GM19099 (cell line): ENCODE measurements around the gene AMBRA1.

Experiments used
- POLR2A ChIP-seq: IDR thresholded peaks from 3 replicates; pipeline ENCODE4 v1.6.1; 2011; ENCODE audit warnings: low read depth; ENCODE audit not compliant: insufficient read length; ENCODE audit errors: extremely low read depth

AMBRA1 gene

DNA sequence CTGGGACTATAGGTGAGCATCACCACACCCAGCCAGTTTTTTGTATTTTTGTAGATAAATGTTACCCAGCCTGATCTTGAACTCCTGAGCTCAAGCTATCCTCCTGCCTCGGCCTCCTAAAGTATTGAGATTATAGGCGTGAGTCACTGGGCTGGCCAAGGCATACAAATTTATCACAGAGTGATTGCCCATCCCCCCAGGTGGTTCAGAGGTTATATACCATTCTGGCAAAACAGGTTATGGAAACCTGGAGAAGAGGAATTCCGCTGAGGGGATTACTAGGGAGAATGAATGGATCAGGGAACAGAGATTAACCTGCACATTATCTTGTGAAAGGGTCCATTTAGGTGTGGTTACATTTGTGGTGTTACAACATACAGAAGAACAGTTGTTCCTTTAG is 31.6 kb upstream of the AMBRA1 start:
- no peak for TF ChIP-seq POLR2A

DNA sequence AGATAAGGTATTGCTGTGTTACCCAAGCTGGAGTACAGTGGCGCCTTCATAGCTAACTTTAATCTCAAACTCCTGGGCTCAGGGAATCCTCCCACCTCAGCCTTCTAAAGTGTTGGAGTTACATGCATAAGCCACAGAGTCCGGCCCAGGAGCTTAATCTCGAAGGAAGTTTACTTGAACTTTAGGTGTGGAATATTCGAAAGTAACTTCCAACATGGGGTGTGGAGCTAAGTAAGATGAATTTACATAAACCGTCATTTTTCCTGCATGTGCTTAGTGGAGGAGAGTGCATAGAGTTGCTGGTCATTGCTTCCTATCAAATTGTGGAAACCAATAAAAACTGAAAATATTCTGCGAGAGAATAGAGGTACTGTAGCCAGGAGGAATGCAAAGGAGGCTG is 25.0 kb upstream of the AMBRA1 start:
- no peak for TF ChIP-seq POLR2A

DNA sequence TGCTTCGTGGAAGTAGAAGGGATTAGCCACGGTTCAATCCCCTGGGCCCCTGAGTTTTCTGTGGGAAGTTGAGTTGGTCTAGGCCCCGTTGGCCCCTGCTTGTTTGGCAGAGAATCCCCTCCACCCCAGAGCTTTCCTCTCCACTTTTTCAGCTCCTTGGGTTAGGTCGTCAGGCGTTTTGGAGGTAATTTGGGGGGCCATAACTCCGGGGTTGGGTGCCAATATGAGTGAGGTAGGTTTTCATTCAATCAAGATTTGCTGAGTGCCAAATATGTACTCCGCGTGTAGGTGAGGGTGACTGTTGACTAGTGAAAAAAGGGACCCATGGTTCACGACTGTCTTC is 24.1 kb upstream of the AMBRA1 start:
- no peak for TF ChIP-seq POLR2A

DNA sequence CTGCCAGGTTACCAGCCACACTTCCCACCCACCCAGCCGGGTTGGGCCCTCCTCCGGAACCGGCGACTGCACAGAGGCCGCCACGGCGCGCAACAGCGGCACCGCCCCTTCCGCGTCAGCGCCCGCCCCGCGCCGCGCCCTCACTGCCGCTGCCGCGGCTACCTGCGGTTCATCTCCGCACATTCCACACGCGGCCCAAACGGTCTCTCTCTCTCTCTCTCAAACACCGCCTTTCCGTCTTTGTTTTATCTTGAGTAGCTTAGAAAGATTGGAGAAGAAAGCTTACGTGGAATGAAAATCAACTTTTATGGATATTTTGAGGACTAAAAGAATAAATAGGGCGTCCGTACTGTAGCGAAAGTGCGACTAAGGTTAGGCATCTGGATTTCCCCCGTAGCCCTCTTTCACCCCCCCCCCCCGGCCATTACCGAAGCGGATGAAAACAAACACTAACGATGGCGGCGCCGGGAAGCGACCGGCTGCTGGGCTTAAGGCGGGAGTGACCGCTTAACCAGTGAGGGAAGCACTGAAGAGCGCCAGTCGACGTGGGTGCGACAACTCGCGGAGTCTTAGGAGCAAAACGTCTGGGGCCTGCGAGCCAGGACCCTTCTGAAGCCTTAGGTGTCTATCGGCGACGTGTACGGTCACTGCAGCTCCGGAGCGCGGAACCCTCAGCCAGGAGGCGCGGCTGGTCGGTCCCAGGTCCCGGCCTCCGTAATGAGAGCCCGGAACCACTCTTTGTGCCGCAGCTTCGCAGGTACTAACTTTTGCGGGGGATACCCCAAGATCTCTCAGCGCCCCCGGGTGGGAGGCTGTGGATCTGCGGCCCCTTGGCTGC is 23.5 kb upstream of the AMBRA1 start, which contains the start of the genes ATG13 and HARBI1:
ATG13 (plus strand) TSS at position 420 of the 838 bp plus-strand sequence. CDS start 26,739 bp downstream, outside the sequence.
HARBI1 (minus strand) TSS at position 94 of the 838 bp plus-strand sequence. CDS start 990 bp downstream, outside the sequence.
- peak; percentile 26 for TF ChIP-seq POLR2A

DNA sequence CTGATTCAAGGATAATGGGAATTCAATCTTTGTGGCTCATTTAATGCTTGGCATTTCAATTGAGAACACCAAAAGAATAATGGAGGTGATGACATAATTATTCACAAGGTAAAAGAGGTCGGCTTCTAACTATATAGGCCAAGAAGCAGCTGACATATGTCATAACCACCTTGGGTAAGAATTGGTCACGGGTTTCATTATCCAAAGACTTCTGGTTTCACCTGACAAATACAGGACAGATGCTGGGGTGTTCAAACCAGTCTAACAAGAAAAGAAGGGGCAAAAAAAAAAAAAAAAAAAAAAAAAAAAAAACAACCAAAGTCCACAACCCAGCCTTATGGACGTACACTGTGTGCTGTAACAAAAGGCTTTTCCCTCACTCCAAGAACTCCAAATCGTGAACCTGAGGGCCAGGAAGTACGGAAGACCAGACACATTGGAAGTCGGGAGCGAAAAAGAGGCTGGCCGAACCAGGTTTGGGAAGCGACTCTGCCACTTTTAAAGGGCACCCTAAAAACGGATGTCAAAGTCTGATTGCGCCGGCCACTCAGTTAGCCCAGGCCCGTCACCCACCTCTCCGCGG is 22.8 kb upstream of the AMBRA1 start:
- TF ChIP-seq POLR2A = peak; percentile 79

DNA sequence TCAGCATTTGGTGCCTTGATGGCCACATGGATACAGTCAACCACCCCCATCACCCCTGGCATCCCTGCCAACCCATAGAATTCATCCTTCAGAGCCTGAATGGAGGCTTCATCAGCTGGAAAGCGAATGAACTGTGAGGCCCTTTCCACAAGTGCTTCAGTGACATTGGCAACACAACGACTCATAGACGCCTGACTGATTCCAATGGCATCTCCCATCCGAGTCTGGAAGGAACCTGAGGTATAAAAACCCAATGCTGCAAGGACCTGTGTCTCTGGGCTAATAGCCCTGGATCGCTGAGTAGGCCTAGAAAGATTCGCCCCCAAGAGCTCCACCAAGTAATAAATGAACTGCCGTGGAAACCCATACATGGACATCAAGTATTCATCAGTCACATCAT is 21.9 kb upstream of the AMBRA1 start:
- no peak for TF ChIP-seq POLR2A

DNA sequence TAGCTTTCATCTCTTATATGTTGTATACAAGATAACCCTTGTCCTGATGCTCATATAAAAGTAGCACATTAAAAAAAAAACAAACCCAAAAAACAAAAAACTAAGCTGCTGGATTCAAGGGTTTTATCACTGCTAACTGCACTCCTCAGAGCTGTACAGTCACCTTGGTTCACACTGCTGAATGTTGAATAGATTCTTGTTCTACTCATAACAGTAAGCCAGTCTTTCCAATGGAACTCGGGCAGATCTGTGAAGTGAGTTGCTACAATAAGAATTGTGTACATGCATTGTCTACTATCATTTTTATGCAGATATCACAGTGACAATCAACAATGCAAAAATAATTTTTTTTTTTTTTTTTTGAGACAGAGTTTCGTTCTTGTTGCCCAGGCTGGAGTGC is 18.5 kb upstream of the AMBRA1 start:
- no peak for TF ChIP-seq POLR2A

DNA sequence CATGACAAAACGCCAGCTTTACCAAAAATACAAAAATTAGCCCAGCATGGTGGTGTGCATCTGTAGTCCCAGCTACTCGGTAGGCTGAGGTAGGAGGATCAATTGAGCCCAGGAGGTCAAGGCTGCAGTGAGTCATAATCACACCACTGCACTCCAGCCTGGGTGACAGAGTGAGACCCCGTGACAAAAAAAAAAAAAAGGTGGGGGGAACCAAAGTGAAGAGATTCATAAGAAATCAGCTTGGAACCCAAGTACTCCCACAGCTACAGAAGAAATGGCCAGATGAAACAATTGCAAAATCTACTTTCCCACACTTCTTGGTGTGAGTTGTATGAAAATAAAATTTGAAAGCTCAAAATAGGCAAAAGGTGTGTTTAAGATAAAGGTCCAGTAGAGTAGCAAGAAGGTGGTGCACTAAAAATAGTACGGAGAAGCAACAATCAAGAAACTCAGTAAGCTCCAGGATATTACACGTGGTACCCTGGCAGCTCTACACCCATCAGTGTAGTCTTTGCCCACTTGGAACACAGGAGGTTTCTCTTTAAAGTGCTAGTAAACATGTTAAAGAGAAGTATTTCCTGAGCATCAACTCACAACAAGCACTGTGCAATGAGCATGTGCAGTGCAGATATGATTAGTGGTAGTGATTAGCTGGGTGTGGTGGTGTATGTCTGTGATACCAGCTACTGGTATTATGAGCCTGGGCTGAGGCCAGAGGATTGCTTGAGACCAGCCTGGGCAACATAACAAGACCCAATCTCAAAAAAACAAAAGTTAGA is 17.9 kb upstream of the AMBRA1 start:
- TF ChIP-seq POLR2A = no peak

DNA sequence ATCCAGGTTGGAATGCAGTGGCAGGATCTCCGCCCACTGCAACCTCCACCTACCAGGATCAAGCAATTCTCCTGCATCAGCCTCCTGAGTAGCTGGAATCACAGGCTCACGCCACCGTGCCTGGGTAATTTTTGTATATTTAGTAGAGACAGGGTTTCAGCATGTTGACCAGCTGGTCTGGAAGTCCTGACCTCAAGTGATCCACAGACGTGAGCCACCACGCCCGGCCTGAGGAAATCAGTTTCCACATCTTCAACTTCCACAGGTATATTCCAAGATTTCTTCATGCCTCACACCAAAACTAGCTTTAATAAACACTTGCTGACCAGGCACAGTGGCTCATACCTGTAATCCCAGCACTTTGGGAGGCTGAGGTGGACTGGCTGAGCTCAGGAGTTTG is 15.6 kb upstream of the AMBRA1 start:
- TF ChIP-seq POLR2A = no peak

DNA sequence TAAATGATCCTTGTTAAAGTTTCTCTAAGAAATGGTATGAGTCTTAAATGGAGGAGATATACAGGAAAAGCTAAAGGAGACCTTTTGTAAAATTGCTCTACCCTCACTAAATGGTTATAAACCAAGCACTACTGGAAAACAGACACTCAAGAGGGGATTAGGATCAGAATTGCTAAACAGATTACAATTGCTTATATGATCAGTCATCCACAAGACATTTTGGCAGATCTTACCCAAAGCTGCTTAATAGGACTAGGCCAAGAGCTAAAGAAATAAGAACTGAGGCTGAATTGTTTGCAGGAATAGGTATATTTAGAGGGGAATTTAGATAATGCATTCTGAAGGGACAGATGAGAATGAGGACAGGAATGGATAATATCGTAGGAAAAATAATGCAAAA is 13.7 kb upstream of the AMBRA1 start:
- TF ChIP-seq POLR2A = no peak

DNA sequence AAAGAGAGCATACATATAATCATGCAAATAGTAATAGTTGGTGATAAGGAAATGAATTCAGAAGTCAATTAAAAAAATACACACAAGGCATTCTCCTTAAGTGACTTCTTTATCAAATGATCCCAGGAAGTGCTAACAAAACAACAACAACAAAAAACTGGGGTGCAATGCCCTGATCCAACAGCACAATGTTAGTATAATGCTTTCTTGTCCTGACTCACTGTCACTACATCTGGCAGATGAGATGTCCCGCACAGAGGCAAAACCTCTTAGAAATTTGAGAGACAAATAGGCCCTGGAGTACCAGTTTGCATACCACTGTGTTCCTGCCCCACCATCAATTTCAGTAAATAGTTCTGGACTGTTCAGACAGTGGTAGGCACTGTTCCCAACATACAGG is 11.0 kb upstream of the AMBRA1 start:
- TF ChIP-seq POLR2A = no peak

DNA sequence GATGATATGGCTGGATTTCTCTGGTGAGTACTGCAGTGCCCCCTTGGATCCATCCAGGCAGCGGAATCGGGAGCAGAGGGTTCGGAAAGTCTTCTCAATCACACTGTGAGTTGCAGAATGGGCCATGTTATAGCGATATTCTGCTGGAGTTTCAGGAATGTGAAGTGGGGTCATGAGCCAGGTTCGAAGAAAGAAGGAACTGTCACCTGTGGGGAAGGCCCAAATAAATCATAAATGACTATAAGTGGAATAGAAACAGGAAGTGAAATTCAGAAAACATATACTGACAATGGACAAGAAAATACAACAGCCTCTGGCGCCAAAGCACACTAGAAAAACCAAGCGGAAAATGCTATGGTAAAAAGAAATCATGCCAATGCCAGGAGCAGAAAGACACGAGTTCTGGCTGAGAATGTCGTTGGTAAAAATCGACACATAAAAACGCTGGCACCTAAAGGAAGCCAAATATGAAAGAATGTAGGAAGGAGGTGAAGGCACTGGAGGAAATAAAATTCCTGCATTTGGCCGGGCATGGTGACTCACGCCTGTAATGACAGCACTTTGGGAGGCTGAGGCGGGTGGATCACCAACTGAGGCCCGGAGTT is 10.0 kb upstream of the AMBRA1 start:
- TF ChIP-seq POLR2A = no peak

DNA sequence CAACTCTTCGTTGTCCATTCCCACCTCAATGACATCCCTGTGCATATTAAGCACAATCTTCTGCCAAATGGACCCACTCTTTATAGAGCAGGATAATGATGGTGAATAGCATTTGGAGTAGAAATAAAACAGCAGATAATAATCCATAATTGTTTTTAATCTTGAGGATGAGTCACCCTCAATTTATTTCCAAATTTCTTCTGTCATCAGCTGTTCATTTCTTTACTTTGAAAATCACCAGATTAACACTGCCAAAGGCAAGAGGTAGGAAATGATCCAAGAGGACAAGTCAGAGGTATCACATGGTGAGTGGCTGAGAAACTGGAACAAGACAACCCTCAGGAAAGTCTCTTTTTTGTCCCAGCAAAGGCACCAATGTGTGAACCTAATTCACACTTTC is 7.3 kb upstream of the AMBRA1 start:
- no peak for TF ChIP-seq POLR2A

DNA sequence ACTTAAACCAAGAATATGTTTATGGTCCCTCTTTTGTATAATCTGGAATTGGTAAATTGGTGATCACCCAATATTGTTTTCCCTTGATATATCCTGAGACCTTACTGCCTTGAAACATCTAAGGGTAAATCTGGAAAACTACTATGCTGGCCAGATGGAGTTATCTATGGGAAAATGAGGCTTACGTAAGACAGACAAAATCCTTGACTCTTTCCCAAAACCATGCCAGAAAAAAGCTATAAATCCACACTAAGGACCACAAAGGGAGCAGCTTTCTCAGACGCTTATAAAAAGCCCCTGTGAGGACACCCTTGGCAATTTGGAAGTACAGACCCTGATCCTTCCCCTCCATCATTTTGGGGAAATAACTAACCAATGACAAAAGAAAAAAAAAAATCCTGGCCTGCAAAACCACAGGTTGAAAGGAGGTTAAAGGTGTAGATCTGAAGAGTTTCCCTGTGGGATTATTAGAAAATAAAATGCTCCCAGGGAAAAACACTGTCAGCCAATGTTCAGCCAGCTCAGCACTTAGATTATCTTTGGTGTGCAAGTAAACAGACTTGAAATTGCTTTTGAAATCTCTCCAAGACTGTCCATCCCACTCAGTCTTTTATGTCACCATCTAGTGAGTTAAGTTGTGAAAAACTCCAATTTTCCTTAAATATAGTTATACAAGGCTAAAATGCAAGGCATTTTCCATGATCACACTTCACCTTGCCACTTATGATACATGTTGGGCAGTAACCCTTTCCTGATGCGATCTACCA is 6.6 kb upstream of the AMBRA1 start:
- TF ChIP-seq POLR2A = no peak
